ENCODE results near the gene PPP6R2. TPM values are rescaled to one million over a fixed set of nuclear protein-coding genes. Genes with fewer than 3 reads are reported as not detected.

The PPP6R2 gene
- total RNA-seq, 8 experiments from 2014 or later = 25.1 to 75.6 (median 40.4) TPM

DNA sequence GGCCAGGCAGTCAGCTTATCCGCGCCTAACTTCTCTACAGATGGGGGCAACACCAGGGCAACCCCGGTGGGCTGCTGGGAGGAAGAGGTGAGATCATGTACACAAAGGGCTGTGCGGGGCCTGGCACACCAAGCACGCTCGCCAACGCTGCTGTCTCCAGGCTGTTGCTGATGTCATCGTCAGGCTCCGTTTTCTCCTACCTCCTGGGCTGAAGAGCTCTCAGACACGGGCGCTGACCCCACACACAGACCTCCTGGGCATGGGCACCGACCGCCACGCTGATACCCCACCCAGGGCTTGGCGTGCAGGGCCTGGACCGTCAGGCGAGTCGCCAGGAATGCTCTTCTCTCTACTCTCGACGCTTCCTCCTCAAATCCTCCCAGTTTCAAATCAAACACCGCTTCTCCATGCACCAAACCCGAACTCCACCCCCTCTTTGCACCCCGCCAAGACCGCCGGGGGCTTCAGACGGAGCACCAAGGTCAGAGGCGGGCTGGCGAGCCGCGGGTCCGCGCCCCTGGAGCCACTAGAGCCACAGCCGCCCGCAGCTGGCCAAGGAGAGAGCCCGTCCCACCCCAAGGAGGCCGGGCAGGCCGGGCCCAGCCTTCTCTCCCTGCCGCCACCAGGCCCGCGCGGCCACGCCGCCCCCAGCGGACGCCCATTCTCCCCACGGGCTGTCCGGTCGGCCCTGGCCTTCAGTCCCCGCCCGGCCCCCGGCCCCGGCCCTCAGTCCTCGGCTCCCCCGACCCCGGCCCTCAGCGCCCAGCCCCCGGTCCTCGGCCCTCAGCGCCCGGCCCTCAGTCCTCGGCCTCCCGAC is 130.9 kb downstream of the PPP6R2 start:
- Histone ChIP-seq H3K4me3 (peak overlapping the region; percentile 89 to 99 (median 94)), H3K4me1 (replicated peaks in 1 of 2) (peaks cover 26 to 27% of the 10 kb centered on the region in 2 donors), H3K27ac (peak overlapping the region; percentile 64 to 76)
- 0 to 20% (median 7%) methylated on average over 1 to 19 of the region's 62 CpGs; no CpG with 5 or more reads in 3 of the 10 experiments for WGBS, 10 experiments
- in situ Hi-C loops (cut with MboI; ENCODE audit: low pct_unique_long_range_greater_than_20kb in 2 of 9, low sequenced_read_pairs in 9 of 9, unreplicated experiment in 9 of 9) = no loop called here
- ATAC-seq (replicated peaks in 6 of 8) = peak; percentile 23 to 68 (median 58)

DNA sequence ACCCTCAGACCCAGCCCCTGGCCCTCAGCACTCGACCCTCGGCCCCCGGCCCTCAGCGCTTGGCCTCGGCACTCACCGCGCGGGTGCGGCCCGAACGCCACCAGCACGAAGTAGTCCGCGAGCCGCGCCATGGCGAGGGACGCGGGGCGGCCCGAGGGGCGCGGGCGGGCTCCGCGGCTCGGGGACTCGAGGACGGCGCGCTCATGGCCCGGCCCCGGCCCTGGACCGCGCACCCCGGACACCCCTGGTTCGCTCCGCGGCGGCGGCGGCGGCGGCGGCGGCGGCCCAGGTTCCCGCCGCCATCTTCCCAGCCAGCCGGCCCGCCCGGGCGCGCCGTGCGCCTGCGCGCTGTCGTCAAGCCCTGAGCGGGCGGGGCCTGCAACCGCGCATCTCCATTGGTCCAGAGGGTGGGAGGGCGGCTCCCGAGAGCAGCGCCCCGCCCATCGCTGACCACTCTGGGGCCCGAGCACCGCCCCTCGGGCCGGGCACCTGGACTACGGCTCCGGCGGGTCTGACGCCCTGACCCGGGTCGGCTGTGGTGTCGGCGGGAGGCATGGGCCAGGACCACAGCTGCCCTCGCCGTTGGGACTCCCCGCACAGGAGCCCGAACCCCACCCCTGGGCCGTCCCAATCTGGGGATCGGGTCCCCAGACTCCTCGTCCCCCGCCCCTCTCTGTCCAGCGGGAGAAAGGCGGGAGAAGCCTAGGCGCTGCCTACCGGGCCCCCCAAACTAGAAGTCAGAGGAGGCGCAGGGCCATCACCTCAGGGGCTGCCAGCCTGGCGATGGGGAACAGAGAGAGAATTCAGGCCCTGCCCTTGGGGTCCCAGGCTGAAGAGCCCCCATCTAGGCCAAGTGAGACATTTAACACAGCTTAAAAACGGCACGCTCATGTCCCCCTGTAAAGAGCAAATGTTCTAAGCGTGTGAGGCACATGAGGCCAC is 131.9 kb downstream of the PPP6R2 start, which contains the start of gene SBF1:
Gene SBF1 (minus strand): TSS at position 326 of the 942 bp plus-strand sequence. CDS start 195 bp downstream, at position 131.
- WGBS, 10 experiments = 0 to 50% (median 0%) methylated on average over 1 to 6 of the region's 97 CpGs; no CpG with 5 or more reads in 5 of the 10 experiments

DNA sequence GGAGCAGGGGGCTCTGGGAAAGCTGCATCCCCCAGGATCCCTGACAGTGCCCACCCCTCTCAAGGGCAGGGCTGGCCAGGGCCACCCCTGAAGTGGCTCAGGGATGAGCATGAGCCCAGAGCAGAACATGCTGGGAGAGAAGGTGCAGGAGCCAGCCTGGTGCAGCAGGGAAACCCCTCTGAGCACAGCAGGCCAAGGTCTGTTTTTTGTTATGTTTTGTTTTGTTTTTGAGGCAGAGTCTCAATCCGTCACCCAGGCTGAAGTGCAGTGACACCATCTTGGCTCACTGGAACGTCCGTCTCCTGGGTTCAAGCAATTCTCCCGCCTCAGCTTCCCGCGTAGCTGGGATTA is 132.5 kb downstream of the PPP6R2 start:
- Histone ChIP-seq H3K4me1 (replicated peaks in 1 of 2) (peaks cover 23 to 24% of the 10 kb centered on the region in 2 donors), H3K4me3 (peak overlapping the region in 3 of 5 donors; percentile 94 to 99 (median 98)), H3K27ac (no peak overlapping the region)
- in situ Hi-C loops (cut with MboI; ENCODE audit: low pct_unique_long_range_greater_than_20kb in 2 of 9, low sequenced_read_pairs in 9 of 9, unreplicated experiment in 9 of 9) = no loop called here
- 74 to 100% (median 95%) methylated on average over 1 to 6 of the region's 6 CpGs; no CpG with 5 or more reads in 4 of the 10 experiments for WGBS, 10 experiments
- ATAC-seq (replicated peaks in 6 of 8) = no peak

More for the DNA sequence above, 131.9 kb downstream of the PPP6R2 start, which contains the start of gene SBF1:
- peak within 1 kb of the TSS; percentile 89 to 99 (median 94) for H3K4me3 ChIP-seq
- peak within 1 kb of the TSS; percentile 64 to 76 for H3K27ac ChIP-seq
- peak; percentile 70 to 89 (median 84) for ATAC-seq (replicated peaks in 6 of 8)
- H3K4me1 ChIP-seq (replicated peaks in 1 of 2) = peaks cover 26 to 27% of the 10 kb centered on the region in 2 donors
- in situ Hi-C loops (cut with MboI; ENCODE audit: low pct_unique_long_range_greater_than_20kb in 2 of 9, low sequenced_read_pairs in 9 of 9, unreplicated experiment in 9 of 9) = no loop called here

DNA sequence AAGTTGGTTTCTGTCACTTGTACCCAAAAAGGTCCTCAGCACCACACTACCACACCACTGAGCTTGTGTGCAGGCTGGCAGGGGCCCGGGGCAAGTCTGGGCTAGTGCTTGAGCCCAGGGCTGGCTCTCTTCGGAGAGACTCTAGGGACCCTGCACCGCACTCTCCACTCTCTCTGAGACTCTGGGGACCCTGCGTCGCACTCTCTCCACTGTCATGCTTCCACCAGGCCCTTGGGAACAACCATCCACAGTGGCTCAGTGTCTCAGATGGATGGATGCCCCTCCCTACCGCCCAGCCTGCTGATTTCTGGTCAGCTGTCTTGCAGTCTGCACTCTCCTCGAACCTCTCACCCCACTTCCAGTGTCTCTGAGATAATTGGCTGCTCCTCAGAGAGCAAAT is 133.7 kb downstream of the PPP6R2 start:
- peak in 5 of 8 experiments; percentile 3 to 40 (median 34) for ATAC-seq (replicated peaks in 6 of 8)
- Histone ChIP-seq H3K4me1 (replicated peaks in 1 of 2) (peaks cover 24 to 25% of the 10 kb centered on the region in 2 donors), H3K4me3 (no peak overlapping the region), H3K27ac (peak overlapping the region in 1 of 2 donors; percentile 16)
- WGBS, 10 experiments = 40 to 59% methylated on average over 2 of the region's 7 CpGs; no CpG with 5 or more reads in 8 of the 10 experiments
- in situ Hi-C loops (cut with MboI; ENCODE audit: low pct_unique_long_range_greater_than_20kb in 2 of 9, low sequenced_read_pairs in 9 of 9, unreplicated experiment in 9 of 9) = no loop called here

DNA sequence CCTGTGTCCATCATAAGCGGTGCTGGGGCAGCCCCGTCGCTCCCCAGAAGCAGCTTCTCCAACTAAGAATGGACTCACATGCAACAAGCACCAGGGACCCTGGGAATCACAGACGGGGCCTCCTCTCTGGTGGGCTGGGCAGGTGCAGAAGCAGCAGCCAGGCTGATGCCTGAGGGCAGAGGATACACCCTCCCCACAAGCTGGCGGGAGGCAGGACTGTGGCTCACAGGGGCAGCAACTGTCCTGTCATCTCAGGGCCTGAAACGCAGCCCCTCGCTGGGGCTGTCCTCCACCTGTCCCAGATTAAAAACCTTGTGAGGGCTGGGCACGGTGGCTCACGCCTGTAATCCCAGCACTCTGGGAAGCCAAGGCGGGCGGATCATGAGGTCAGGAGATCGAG is 134.8 kb downstream of the PPP6R2 start:
- WGBS, 10 experiments = 70 to 100% (median 81%) methylated on average over 1 to 3 of the region's 12 CpGs; no CpG with 5 or more reads in 5 of the 10 experiments
- H3K4me3 ChIP-seq = no peak overlapping the region
- ATAC-seq (replicated peaks in 6 of 8) = no peak
- in situ Hi-C loops (cut with MboI; ENCODE audit: low pct_unique_long_range_greater_than_20kb in 2 of 9, low sequenced_read_pairs in 9 of 9, unreplicated experiment in 9 of 9) = no loop called here
- H3K27ac ChIP-seq = no peak overlapping the region
- H3K4me1 ChIP-seq (replicated peaks in 1 of 2) = peaks cover 19 to 28% of the 10 kb centered on the region in 2 donors

DNA sequence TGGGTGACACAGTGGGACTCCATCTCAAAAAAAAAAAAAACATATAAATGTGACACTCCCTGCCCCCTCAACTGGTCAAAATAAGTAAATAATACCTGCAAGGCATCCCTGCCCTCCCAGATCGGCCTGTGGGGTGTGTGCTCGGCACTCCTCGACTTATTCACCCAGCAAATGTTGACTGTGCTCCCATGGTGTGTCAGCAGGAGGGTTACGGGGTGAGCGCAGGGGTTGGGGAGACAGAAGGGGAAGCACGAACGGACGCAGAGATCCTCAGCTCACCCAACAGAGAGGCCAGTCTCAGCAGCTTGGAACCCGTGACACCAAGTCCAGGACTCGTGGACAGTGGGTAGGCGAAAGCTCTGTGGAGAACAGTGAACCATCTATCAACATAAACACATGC is 136.6 kb downstream of the PPP6R2 start:
- ATAC-seq (replicated peaks in 6 of 8) = no peak
- peaks cover 11 to 20% of the 10 kb centered on the region in 2 donors for H3K4me1 ChIP-seq (replicated peaks in 1 of 2)
- in situ Hi-C loops (cut with MboI; ENCODE audit: low pct_unique_long_range_greater_than_20kb in 2 of 9, low sequenced_read_pairs in 9 of 9, unreplicated experiment in 9 of 9) = no loop called here
- no peak overlapping the region for H3K27ac ChIP-seq
- 40 to 100% (median 77%) methylated on average over 1 to 3 of the region's 11 CpGs; no CpG with 5 or more reads in 6 of the 10 experiments for WGBS, 10 experiments
- no peak overlapping the region for H3K4me3 ChIP-seq

DNA sequence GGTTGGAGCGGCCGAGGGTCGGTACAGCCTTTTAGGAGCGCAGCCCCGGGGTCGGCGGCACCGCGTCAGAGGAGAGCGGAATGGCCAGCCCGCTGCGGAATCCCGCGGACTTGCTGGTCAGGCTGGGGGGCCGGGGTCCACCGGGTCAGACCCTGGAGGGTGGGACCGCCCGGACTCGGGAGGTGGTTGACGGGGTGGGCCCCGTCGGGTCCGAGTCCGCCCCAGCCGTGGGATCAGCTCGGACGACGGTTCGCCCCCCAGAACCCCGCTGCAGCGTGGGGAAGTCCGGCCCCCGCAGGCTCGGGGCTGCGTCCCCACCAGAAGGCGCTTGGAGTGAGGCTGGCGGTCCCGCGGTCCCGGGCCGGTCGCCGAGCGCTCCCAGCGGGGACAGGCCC is 137.9 kb downstream of the PPP6R2 start:
- Histone ChIP-seq H3K4me3 (peak overlapping the region; percentile 22 to 47 (median 45)), H3K27ac (no peak overlapping the region), H3K4me1 (replicated peaks in 1 of 2) (peaks cover 7 to 16% of the 10 kb centered on the region in 2 donors)
- ATAC-seq (replicated peaks in 6 of 8) = peak in 1 of 8 experiments; percentile 5
- WGBS, 10 experiments = 0 to 23% (median 0%) methylated on average over 1 to 5 of the region's 45 CpGs; no CpG with 5 or more reads in 7 of the 10 experiments
- in situ Hi-C loops (cut with MboI; ENCODE audit: low pct_unique_long_range_greater_than_20kb in 2 of 9, low sequenced_read_pairs in 9 of 9, unreplicated experiment in 9 of 9) = no loop called here

DNA sequence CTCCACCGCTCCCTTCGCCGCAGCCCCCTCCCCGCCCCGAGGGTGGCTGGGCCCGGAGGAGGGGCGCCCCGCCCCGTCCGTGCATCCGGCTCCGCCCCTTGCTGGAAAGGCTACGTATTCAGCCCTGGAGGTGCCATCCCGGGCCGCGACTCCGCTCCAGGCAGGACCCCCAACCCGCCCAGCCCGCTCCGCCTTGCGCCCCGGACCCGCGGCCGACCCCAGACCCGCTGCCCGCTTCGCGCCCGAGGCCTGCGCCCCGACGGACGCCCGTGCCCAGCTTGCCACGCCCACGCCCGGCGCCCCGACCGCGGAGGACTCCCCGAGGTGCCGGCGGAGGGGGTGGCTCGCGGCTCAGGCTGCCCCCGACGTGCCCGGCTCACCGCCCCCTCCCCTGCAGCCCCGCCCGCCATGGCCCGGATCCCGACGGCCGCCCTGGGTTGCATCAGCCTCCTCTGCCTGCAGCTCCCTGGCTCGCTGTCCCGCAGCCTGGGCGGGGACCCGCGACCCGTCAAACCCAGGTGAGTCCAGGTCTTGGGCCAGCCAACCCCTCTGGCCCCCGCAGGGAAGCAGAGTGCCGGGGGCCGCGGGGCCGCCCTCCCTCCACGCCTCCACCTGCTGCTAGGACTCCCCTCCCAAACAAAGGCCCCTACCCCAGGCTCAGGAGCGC is 138.4 kb downstream of the PPP6R2 start, which contains the start of gene ADM2:
Gene ADM2 (plus strand): TSS at position 104 of the 667 bp plus-strand sequence. CDS start 305 bp downstream, at position 409.
- Histone ChIP-seq H3K4me1 (replicated peaks in 1 of 2) (peaks cover 7 to 16% of the 10 kb centered on the region in 2 donors), H3K4me3 (peak within 1 kb of the TSS; percentile 22 to 47 (median 45)), H3K27ac (peak within 1 kb of the TSS in 1 of 2 donors; percentile 7)
- peak; percentile 64 to 79 (median 74) for ATAC-seq (replicated peaks in 6 of 8)
- WGBS, 10 experiments = no CpG with 5 or more reads among the region's 70 CpGs
- in situ Hi-C loops (cut with MboI; ENCODE audit: low pct_unique_long_range_greater_than_20kb in 2 of 9, low sequenced_read_pairs in 9 of 9, unreplicated experiment in 9 of 9) = no loop called here

DNA sequence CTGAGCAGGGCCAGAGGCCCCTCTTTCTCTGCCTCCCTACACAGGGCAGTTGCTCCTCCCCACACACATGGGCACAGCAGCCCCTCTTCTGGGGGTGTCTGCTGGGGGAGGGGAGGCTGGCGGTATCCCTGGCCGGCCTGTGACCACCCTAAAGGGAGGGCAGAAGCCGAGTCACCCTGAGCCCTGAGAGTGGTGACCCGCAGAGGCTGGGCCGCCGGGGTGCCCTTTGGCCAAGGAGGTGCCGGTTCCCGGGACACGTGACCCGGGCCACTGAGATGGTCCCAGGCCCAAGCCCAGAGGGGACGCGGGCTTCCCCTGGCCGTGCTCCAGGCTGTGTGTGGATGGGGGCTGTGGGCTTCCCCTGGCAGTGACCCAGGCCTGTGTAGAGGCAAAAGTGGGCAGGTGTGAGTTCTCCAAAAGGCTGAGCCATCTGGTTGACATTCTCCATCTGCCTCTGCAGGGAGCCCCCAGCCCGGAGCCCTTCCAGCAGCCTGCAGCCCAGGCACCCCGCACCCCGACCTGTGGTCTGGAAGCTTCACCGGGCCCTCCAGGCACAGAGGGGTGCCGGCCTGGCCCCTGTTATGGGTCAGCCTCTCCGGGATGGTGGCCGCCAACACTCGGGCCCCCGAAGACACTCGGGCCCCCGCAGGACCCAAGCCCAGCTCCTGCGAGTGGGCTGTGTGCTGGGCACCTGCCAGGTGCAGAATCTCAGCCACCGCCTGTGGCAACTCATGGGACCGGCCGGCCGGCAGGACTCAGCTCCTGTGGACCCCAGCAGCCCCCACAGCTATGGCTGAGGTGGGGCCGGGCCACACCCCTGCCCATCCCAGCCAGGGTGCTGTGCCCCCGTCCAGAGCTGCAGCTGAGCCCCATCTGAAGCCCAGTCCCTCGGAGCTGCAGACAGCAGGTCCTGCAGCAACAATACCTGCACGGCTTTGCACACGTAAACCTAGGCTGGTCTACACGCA is 139.3 kb downstream of the PPP6R2 start:
- Histone ChIP-seq H3K4me3 (peak overlapping the region; percentile 22 to 47 (median 45)), H3K4me1 (replicated peaks in 1 of 2) (peaks cover 0 to 13% of the 10 kb centered on the region in 2 donors), H3K27ac (peak overlapping the region in 1 of 2 donors; percentile 7)
- ATAC-seq (replicated peaks in 6 of 8) = peak in 5 of 8 experiments; percentile 11 to 42 (median 31)
- in situ Hi-C loops (cut with MboI; ENCODE audit: low pct_unique_long_range_greater_than_20kb in 2 of 9, low sequenced_read_pairs in 9 of 9, unreplicated experiment in 9 of 9) = no loop called here
- WGBS, 10 experiments = 80 to 100% (median 95%) methylated on average over 2 to 7 of the region's 35 CpGs; no CpG with 5 or more reads in 6 of the 10 experiments

DNA sequence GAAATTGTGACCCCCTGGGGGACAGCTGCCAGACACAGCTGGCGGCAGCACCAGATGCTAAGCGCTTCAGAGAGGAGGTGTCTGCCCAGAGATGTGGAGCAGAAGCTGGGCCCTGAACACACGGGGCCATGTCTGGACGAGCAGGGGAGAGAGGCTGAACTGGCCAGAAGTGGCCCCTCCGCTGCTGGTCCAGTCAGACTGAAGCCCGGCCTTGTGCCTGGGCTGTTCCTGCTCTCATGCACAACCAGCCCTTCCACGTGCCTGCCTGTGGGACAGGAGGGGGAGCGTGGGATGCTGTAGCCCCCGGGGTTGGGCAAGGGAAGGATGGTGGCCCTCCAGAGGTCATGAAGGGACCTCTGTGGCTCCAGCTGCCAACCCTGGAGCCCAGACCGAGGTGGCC is 140.0 kb downstream of the PPP6R2 start:
- WGBS, 10 experiments = 60 to 100% methylated on average over 1 of the region's 10 CpGs; no CpG with 5 or more reads in 8 of the 10 experiments
- Histone ChIP-seq H3K4me1 (replicated peaks in 1 of 2) (peaks cover 0 to 13% of the 10 kb centered on the region in 2 donors), H3K27ac (no peak overlapping the region), H3K4me3 (no peak overlapping the region)
- in situ Hi-C loops (cut with MboI; ENCODE audit: low pct_unique_long_range_greater_than_20kb in 2 of 9, low sequenced_read_pairs in 9 of 9, unreplicated experiment in 9 of 9) = no loop called here
- no peak for ATAC-seq (replicated peaks in 6 of 8)

DNA sequence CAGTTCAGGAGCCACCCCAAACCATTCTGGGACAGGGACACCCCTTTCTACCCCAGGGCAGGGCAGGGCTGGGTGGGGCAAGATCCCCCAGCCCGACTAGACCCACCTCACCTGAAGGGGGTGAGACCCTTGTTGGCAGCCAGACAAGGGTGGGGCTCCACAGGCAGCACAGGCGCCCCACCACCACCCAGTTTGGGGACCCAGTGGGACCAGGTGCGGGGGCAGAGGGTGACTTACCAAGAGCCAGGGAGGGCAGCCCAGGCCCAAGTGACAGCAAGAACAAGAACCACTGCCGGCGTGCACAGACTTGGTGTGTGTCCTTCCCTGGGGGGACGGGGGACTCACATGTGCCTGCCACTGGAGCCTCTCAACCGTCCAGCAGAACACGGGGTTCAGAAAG is 140.4 kb downstream of the PPP6R2 start:
- WGBS, 10 experiments = 94% methylated on average over 3 of the region's 8 CpGs; no CpG with 5 or more reads in 9 of the 10 experiments
- no peak overlapping the region for H3K4me3 ChIP-seq
- H3K27ac ChIP-seq = no peak overlapping the region
- in situ Hi-C loops (cut with MboI; ENCODE audit: low pct_unique_long_range_greater_than_20kb in 2 of 9, low sequenced_read_pairs in 9 of 9, unreplicated experiment in 9 of 9) = no loop called here
- no peak for ATAC-seq (replicated peaks in 6 of 8)
- peaks cover 0 to 13% of the 10 kb centered on the region in 2 donors for H3K4me1 ChIP-seq (replicated peaks in 1 of 2)
